K562 (cell line): ENCODE results near the gene LPIN3. TPM values are rescaled to one million over a fixed set of nuclear protein-coding genes. Genes with fewer than 3 reads are reported as not detected.

Experiments
- ATAC-seq: fragments of 200-7000 bp; cut with Tn5 transposase; 3 replicates; pipeline ENCODE4 v1.9.1; 2020; ENCODE audit warnings: moderate library complexity
- BruUV-seq: library from RNA; stranded (reverse); fragments of 400-500 nt; replicated peaks from 2 replicates; lab custom pipeline; 2021; lab: Mats Ljungman, UMichigan
- CTCF ChIA-PET: fragments of 300-600 bp; formaldehyde crosslinking; extraction: SDS; loops from one replicate; lab custom pipeline; 2021; ENCODE audit warnings: low intra/inter-chr PET ratio; lab: Yijun Ruan, JAX
- POLR2A ChIA-PET: fragments of 300-600, 350-650 bp; sonication (Branson Sonifier 250); formaldehyde crosslinking; extraction: SDS; loops from one replicate; lab custom pipeline; 2021; ENCODE audit warnings: antibody characterized with exemption, inconsistent platforms; lab: Yijun Ruan, JAX
- DNase-seq, 4 experiments: peaks; one replicate each; pipeline versions ENCODE4 v3.0.0 to v3.0.0-alpha.2; 2011 to 2018; ENCODE audit warnings: low spot score in 3 of 4, mixed read lengths in 3 of 4; ENCODE audit errors: extremely low read depth in 1 of 4
- FAIRE-seq: peaks from 2 replicates; lab custom pipeline; 2011; peaks lifted over from hg19 to GRCh38; lab: Jason Lieb, UNC
- H2AFZ ChIP-seq: 2 replicates; pipeline ENCODE4 v1.6.0; 2011; ENCODE audit warnings: low read depth, low read length, control low read depth, inconsistent platforms
- H3K27ac ChIP-seq: fragments of 200-600 bp; 3 replicates; pipeline ENCODE4 v1.8.0; 2011; ENCODE audit warnings: low read depth, mild to moderate bottlenecking, control low read depth, inconsistent platforms, low read length, moderate library complexity, mixed read lengths; ENCODE audit errors: extremely low read depth
- H3K27me3 ChIP-seq, 2 experiments: fragments of 300-600 bp in 1 of 2; 2 replicates in 1 of 2; 3 replicates in 1 of 2; pipeline versions ENCODE4 v1.6.0 to v1.8.0; 2011; ENCODE audit warnings: inconsistent platforms in 2 of 2, low read length in 2 of 2, mild to moderate bottlenecking in 1 of 2, mixed read lengths in 1 of 2, moderate library complexity in 1 of 2; ENCODE audit not compliant: control insufficient read depth in 2 of 2, insufficient read depth in 2 of 2
- H3K36me3 ChIP-seq: fragments of 300-600 bp; 3 replicates; pipeline ENCODE4 v1.8.0; 2011; ENCODE audit warnings: mild to moderate bottlenecking, low read length, inconsistent platforms; ENCODE audit not compliant: control insufficient read depth, insufficient read depth
- H3K4me1 ChIP-seq, 2 experiments: fragments of 200-600 bp in 1 of 2; replicated peaks in 1 of 2; 2 replicates in 1 of 2; 3 replicates in 1 of 2; pipeline versions ENCODE4 v1.5.1 to v1.8.0; 2011; ENCODE audit warnings: inconsistent platforms in 2 of 2, low read length in 2 of 2, mild to moderate bottlenecking in 1 of 2, mixed read lengths in 1 of 2, moderate library complexity in 1 of 2; ENCODE audit not compliant: control insufficient read depth in 2 of 2, insufficient read depth in 2 of 2
- H3K4me2 ChIP-seq: 2 replicates; pipeline ENCODE4 v1.6.1; 2011; ENCODE audit warnings: low read length, control low read depth, inconsistent platforms, mixed read lengths; ENCODE audit not compliant: insufficient read depth
- H3K4me3 ChIP-seq: fragments of 200-600 bp; sonication (generic), shearing (Covaris generic); 2 replicates; pipeline ENCODE4 v1.5.1; 2016; ENCODE audit warnings: control low read depth, inconsistent platforms
- H3K79me2 ChIP-seq: fragments of 200-600 bp; 3 replicates; pipeline ENCODE4 v1.8.0; 2011; ENCODE audit warnings: low read length, inconsistent platforms; ENCODE audit not compliant: control insufficient read depth, insufficient read depth
- H3K9ac ChIP-seq, 2 experiments: 2 replicates each; pipeline versions ENCODE4 v1.6.0 to v1.6.1; 2011; ENCODE audit warnings: low read depth in 2 of 2, low read length in 2 of 2, control low read depth in 1 of 2, inconsistent platforms in 1 of 2, mild to moderate bottlenecking in 1 of 2, mixed read lengths in 1 of 2; ENCODE audit not compliant: insufficient read depth in 1 of 2
- H3K9me1 ChIP-seq: one replicate; pipeline ENCODE4 v1.6.0; 2011; ENCODE audit warnings: inconsistent platforms, mild to moderate bottlenecking, low read length, moderate library complexity; ENCODE audit not compliant: control insufficient read depth, insufficient read depth
- H3K9me3 ChIP-seq: replicated peaks from 2 replicates; pipeline ENCODE4 v1.5.1; 2011; ENCODE audit warnings: low read depth, low read length, inconsistent platforms; ENCODE audit not compliant: control insufficient read depth, insufficient read depth
- H4K20me1 ChIP-seq: replicated peaks from 2 replicates; pipeline ENCODE4 v1.6.1; 2011; ENCODE audit warnings: low read length, inconsistent platforms, mixed read lengths; ENCODE audit not compliant: control insufficient read depth, insufficient read depth
- CBX3 ChIP-seq, 2 experiments: IDR thresholded peaks; 1 replicate in 1 of 2; 2 replicates in 1 of 2; pipeline ENCODE4 v1.6.1; 2012; ENCODE audit warnings: inconsistent platforms in 2 of 2, low read length in 2 of 2, borderline replicate concordance in 1 of 2, control low read depth in 1 of 2
- EP400 ChIP-seq: fragments of 450-650 bp; IDR thresholded peaks from 2 replicates; pipeline ENCODE4 v1.6.1; 2017; ENCODE audit warnings: antibody characterized with exemption, mild to moderate bottlenecking, moderate library complexity
- HDGF ChIP-seq: fragments of 450-650 bp; IDR thresholded peaks from 2 replicates; pipeline ENCODE4 v1.6.1; 2016
- HMG20A ChIP-seq: fragments of 450-650 bp; formaldehyde crosslinking; conservative IDR thresholded peaks from 2 replicates; pipeline ENCODE4 v1.4.0; 2020; ENCODE audit warnings: mild to moderate bottlenecking, mixed read lengths
- HMG20B ChIP-seq: fragments of 250-450 bp; sonication (Bioruptor Pico); IDR thresholded peaks from 2 replicates; pipeline ENCODE4 v1.5.0; 2021; ENCODE audit warnings: mild to moderate bottlenecking
- KLF10 ChIP-seq: fragments of 250-450 bp; sonication (Bioruptor Pico); IDR thresholded peaks from 2 replicates; pipeline ENCODE4 v1.6.1; 2021; ENCODE audit warnings: matching md5 sums
- MTA2 ChIP-seq: fragments of 450-650 bp; IDR thresholded peaks from 2 replicates; pipeline ENCODE4 v1.6.1; 2016; ENCODE audit warnings: low read depth
- SP2 ChIP-seq: IDR thresholded peaks from 2 replicates; pipeline ENCODE4 v1.6.1; 2011; ENCODE audit warnings: mild to moderate bottlenecking, low read depth, low read length, moderate library complexity; ENCODE audit not compliant: poor library complexity, severe bottlenecking; ENCODE audit errors: extremely low read depth
- WGBS: fragments of 100-300 bp; shearing (Covaris generic); methylation state at CpG from one replicate; pipeline ENCODE4 v1.1.6; 2016; ENCODE audit warnings: low coverage, mixed read lengths; ENCODE audit not compliant: insufficient coverage; ENCODE audit errors: missing lambda C conversion rate; 5-methylcytosine and 5-hydroxymethylcytosine counted together
- in situ Hi-C: fragments of 300-500 bp; cut with MboI; formaldehyde crosslinking; loops from 4 replicates; pipeline ENCODE4 v1.15.0; 2018; ENCODE audit warnings: inconsistent platforms, mixed read lengths
- intact Hi-C: fragments of 100-400 bp; cut with micrococcal nuclease; formaldehyde crosslinking; loops from 2 replicates; pipeline ENCODE4 v1.14.2; 2022
- polyA plus RNA-seq, 8 experiments: library from polyadenylated mRNA; depleted of rRNA in 4 of 8; stranded (reverse) in 5 of 8; unstranded in 3 of 8; fragments of >200 nt; fragmentation: Nextera tagmentation in 2 of 8; fragmentation: Illumina TruSeq in 1 of 8; extraction: Ambion mirVana in 2 of 8; extraction: Trizol in 1 of 8; gene quantifications; 2 replicates each; pipeline versions ENCODE4 v1.2.1 to v1.2.3, GENCODE V29; 2011 to 2014; ENCODE audit warnings: inconsistent platforms in 1 of 8, missing spikeins in 1 of 8
- total RNA-seq, 7 experiments: library from RNA; depleted of rRNA in 6 of 7; stranded (reverse); fragments of >200 nt in 6 of 7; fragmentation: Illumina TruSeq in 2 of 7; extraction: Trizol in 2 of 7; gene quantifications; 2 replicates each; pipeline versions ENCODE4 v1.2.1 to v1.2.3, GENCODE V29; 2011 to 2021; ENCODE audit warnings: low replicate concordance in 1 of 7
- TF ChIP-seq, protein P1 (sequence below), 2 experiments: fragments of 450-650 bp; IDR thresholded peaks; 2 replicates each; pipeline ENCODE4 v1.6.1; 2016
- TF ChIP-seq, protein P2 (sequence below): sonication (generic); formaldehyde crosslinking; IDR thresholded peaks from 2 replicates; pipeline ENCODE4 v1.8.0; 2023; ENCODE audit warnings: missing genetic modification reagents, mild to moderate bottlenecking, borderline replicate concordance
- TF ChIP-seq, protein P3 (sequence below): fragments of 200-800 bp; sonication (Bioruptor generic); IDR thresholded peaks from 2 replicates; pipeline ENCODE4 v1.6.1; 2016; ENCODE audit warnings: missing genetic modification characterization, missing compliant biosample characterization

The LPIN3 gene
- total and polyA plus RNA-seq, 9 of the 15 experiments (the other 6 are each of a cell fraction or from before 2014, with no cell fraction given): 2.2 to 10.4 (median 5.9) TPM

DNA sequence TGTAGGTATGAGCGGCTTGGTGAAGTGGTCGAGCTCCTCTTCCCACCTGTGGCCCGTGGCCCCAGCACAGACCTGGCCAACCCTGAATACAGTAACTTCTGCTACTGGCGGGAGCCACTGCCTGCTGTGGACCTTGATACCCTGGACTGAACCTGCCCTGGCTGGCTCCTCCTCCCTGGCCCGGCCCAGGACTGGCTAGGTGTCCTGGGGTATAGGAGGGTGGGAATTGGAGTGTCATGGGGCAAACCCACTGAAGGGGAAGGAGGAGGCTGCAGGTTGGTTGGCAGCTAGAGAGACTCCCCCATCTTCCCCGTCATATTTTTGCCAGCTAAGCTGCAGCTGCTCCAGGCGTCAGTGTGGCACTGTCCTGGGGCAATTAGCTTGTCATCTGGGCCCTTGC is 18.1 kb downstream of the LPIN3 start:
- no peaks in the 10 kb centered on the region for H3K9me3 ChIP-seq
- no peaks in the 10 kb centered on the region for H3K9me1 ChIP-seq
- no TSS peak for BruUV-seq
- CTCF ChIA-PET: no interaction called here
- H3K27me3 ChIP-seq: peaks cover 10 to 23% of the 10 kb centered on the region in 2 experiments; a peak in 3 of 5 replicates
- in situ Hi-C loops (no loop called here), intact Hi-C loops (no loop called here)
- peaks cover 0 to 21% of the 10 kb centered on the region in 2 experiments; a peak in 1 of 5 replicates for H3K4me1 ChIP-seq
- POLR2A ChIA-PET: interaction anchor here (0.6 kb wide), 2 partner anchors 249 to 320 kb away, joined by 3 read pairs; no protein-coding TSS in a partner anchor
- no peak for FAIRE-seq
- peaks cover 14% of the 10 kb centered on the region for H4K20me1 ChIP-seq
- H3K9ac ChIP-seq: no peak overlapping the region
- no peak for ATAC-seq
- 59% methylated on average over 6 of the region's 7 CpGs for WGBS
- no peak overlapping the region for H2AFZ ChIP-seq
- no peaks in the 10 kb centered on the region for H3K79me2 ChIP-seq
- no peaks in the 10 kb centered on the region; the same call in 2 of the 3 replicates for H3K36me3 ChIP-seq
- H3K27ac ChIP-seq: no peak overlapping the region
- no peak overlapping the region for H3K4me2 ChIP-seq
- no peak overlapping the region for H3K4me3 ChIP-seq
- no peak for DNase-seq
- no peak for TF ChIP-seq CBX3 (IDR thresholded peaks at IDR 0.05; ENCODE audit: borderline replicate concordance in 1 of 2, low read length in 2 of 2)
- TF ChIP-seq, protein P1, sequence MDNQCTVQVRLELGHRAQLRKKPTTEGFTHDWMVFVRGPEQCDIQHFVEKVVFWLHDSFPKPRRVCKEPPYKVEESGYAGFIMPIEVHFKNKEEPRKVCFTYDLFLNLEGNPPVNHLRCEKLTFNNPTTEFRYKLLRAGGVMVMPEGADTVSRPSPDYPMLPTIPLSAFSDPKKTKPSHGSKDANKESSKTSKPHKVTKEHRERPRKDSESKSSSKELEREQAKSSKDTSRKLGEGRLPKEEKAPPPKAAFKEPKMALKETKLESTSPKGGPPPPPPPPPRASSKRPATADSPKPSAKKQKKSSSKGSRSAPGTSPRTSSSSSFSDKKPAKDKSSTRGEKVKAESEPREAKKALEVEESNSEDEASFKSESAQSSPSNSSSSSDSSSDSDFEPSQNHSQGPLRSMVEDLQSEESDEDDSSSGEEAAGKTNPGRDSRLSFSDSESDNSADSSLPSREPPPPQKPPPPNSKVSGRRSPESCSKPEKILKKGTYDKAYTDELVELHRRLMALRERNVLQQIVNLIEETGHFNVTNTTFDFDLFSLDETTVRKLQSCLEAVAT (IDR thresholded peaks at IDR 0.05): no peak
- TF ChIP-seq HDGF: no peak
- TF ChIP-seq EP400: no peak
- no peak for TF ChIP-seq SP2
- TF ChIP-seq HMG20B (CRISPR knock-in tag): no peak
- TF ChIP-seq, protein P2, sequence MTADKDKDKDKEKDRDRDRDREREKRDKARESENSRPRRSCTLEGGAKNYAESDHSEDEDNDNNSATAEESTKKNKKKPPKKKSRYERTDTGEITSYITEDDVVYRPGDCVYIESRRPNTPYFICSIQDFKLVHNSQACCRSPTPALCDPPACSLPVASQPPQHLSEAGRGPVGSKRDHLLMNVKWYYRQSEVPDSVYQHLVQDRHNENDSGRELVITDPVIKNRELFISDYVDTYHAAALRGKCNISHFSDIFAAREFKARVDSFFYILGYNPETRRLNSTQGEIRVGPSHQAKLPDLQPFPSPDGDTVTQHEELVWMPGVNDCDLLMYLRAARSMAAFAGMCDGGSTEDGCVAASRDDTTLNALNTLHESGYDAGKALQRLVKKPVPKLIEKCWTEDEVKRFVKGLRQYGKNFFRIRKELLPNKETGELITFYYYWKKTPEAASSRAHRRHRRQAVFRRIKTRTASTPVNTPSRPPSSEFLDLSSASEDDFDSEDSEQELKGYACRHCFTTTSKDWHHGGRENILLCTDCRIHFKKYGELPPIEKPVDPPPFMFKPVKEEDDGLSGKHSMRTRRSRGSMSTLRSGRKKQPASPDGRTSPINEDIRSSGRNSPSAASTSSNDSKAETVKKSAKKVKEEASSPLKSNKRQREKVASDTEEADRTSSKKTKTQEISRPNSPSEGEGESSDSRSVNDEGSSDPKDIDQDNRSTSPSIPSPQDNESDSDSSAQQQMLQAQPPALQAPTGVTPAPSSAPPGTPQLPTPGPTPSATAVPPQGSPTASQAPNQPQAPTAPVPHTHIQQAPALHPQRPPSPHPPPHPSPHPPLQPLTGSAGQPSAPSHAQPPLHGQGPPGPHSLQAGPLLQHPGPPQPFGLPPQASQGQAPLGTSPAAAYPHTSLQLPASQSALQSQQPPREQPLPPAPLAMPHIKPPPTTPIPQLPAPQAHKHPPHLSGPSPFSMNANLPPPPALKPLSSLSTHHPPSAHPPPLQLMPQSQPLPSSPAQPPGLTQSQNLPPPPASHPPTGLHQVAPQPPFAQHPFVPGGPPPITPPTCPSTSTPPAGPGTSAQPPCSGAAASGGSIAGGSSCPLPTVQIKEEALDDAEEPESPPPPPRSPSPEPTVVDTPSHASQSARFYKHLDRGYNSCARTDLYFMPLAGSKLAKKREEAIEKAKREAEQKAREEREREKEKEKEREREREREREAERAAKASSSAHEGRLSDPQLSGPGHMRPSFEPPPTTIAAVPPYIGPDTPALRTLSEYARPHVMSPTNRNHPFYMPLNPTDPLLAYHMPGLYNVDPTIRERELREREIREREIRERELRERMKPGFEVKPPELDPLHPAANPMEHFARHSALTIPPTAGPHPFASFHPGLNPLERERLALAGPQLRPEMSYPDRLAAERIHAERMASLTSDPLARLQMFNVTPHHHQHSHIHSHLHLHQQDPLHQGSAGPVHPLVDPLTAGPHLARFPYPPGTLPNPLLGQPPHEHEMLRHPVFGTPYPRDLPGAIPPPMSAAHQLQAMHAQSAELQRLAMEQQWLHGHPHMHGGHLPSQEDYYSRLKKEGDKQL (CRISPR knock-in tag): no peak
- no peak for TF ChIP-seq KLF10 (CRISPR knock-in tag)
- no peak for TF ChIP-seq MTA2
- TF ChIP-seq, protein P3, sequence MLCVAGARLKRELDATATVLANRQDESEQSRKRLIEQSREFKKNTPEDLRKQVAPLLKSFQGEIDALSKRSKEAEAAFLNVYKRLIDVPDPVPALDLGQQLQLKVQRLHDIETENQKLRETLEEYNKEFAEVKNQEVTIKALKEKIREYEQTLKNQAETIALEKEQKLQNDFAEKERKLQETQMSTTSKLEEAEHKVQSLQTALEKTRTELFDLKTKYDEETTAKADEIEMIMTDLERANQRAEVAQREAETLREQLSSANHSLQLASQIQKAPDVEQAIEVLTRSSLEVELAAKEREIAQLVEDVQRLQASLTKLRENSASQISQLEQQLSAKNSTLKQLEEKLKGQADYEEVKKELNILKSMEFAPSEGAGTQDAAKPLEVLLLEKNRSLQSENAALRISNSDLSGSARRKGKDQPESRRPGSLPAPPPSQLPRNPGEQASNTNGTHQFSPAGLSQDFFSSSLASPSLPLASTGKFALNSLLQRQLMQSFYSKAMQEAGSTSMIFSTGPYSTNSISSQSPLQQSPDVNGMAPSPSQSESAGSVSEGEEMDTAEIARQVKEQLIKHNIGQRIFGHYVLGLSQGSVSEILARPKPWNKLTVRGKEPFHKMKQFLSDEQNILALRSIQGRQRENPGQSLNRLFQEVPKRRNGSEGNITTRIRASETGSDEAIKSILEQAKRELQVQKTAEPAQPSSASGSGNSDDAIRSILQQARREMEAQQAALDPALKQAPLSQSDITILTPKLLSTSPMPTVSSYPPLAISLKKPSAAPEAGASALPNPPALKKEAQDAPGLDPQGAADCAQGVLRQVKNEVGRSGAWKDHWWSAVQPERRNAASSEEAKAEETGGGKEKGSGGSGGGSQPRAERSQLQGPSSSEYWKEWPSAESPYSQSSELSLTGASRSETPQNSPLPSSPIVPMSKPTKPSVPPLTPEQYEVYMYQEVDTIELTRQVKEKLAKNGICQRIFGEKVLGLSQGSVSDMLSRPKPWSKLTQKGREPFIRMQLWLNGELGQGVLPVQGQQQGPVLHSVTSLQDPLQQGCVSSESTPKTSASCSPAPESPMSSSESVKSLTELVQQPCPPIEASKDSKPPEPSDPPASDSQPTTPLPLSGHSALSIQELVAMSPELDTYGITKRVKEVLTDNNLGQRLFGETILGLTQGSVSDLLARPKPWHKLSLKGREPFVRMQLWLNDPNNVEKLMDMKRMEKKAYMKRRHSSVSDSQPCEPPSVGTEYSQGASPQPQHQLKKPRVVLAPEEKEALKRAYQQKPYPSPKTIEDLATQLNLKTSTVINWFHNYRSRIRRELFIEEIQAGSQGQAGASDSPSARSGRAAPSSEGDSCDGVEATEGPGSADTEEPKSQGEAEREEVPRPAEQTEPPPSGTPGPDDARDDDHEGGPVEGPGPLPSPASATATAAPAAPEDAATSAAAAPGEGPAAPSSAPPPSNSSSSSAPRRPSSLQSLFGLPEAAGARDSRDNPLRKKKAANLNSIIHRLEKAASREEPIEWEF (CRISPR knock-in tag): no peak
- no peak for TF ChIP-seq HMG20A (CRISPR knock-in tag)
